Middle frontal gyrus (tissue), 1 donor: ENCODE data around the gene ARHGEF4.
"Not testable (repeated sequence)": the region's sequence is repeated elsewhere in the genome, so short reads cannot be mapped to it uniquely, and the experiment has no call there.

Experiments
- DNase-seq: peaks from one replicate; pipeline ENCODE4 v3.0.0-alpha.2; 2015; ENCODE audit warnings: low spot score; ENCODE audit errors: extremely low spot score

ARHGEF4 gene

GRCh38 chr2:130972410-130972809, 135.7 kb downstream of the ARHGEF4 start:
- DNase-seq, result no peak

- no peak for DNase-seq
Observed at GRCh38 chr2:130975729-130976128, 139.0 kb downstream of the ARHGEF4 start.

GRCh38 chr2:130976591-130977237, 140.0 kb downstream of the ARHGEF4 start:
- no peak for DNase-seq

GRCh38 chr2:130977461-130978050, 140.8 kb downstream of the ARHGEF4 start:
- DNase-seq, result no peak

- DNase-seq, result no peak
Observed at GRCh38 chr2:130981667-130982066, 145.0 kb downstream of the ARHGEF4 start.

- DNase-seq, result no peak
Observed at GRCh38 chr2:130985206-130985780, 148.6 kb downstream of the ARHGEF4 start.

GRCh38 chr2:130985831-130986649, 149.3 kb downstream of the ARHGEF4 start:
- no peak for DNase-seq

- no peak for DNase-seq
Observed at GRCh38 chr2:130986890-130987493, 150.3 kb downstream of the ARHGEF4 start.

GRCh38 chr2:130987519-130988425, 151.1 kb downstream of the ARHGEF4 start:
- DNase-seq, result no peak

- not testable (repeated sequence) for DNase-seq
Observed at GRCh38 chr2:130991446-130991845, 154.7 kb downstream of the ARHGEF4 start.

GRCh38 chr2:130992003-130992402, 155.3 kb downstream of the ARHGEF4 start:
- DNase-seq, result not testable (repeated sequence)

- DNase-seq, result no peak
Observed at GRCh38 chr2:130996691-130997090, 160.0 kb downstream of the ARHGEF4 start.

- DNase-seq, result no peak
Observed at GRCh38 chr2:130997198-130997597, 160.5 kb downstream of the ARHGEF4 start.

- no peak for DNase-seq
Observed at GRCh38 chr2:130998561-130998960, 161.8 kb downstream of the ARHGEF4 start.

GRCh38 chr2:131004446-131005209, 167.9 kb downstream of the ARHGEF4 start:
- DNase-seq, result no peak

GRCh38 chr2:131005216-131005935, 168.7 kb downstream of the ARHGEF4 start:
- no peak for DNase-seq

- no peak for DNase-seq
Observed at GRCh38 chr2:131006561-131006960, 169.8 kb downstream of the ARHGEF4 start.

GRCh38 chr2:131008967-131009366, 172.3 kb downstream of the ARHGEF4 start:
- no peak for DNase-seq
